Ovary (tissue), 3 donors: ENCODE measurements around the gene CD72.

ENCODE experiments used
- CTCF ChIP-seq, 3 donors: fragments of 450-650 bp in 2 of 3; fragments of 200-600 bp in 1 of 3; IDR thresholded peaks; one replicate each; pipeline versions ENCODE4 v1.5.1 to v1.8.0; 2016 to 2022; ENCODE audit warnings: antibody characterized with exemption in 3 of 3, mild to moderate bottlenecking in 1 of 3
- EP300 ChIP-seq: sonication (generic); formaldehyde crosslinking; IDR thresholded peaks from one replicate; pipeline ENCODE4 v1.6.1; 2017; ENCODE audit warnings: antibody characterized with exemption
- POLR2A ChIP-seq: fragments of 450-650 bp; IDR thresholded peaks from one replicate; pipeline ENCODE4 v1.6.1; 2017; ENCODE audit warnings: antibody characterized with exemption, mild to moderate bottlenecking, moderate library complexity
- donor health status: DM: no; HTN: no; CAD: no.

GRCh38 chr9:35574578-35575122 lies 43.6 kb downstream of the CD72 start:
- TF ChIP-seq EP300 (no peak), CTCF (IDR thresholded peaks at IDR 0.05) (no peak), POLR2A (no peak)
